Lung (tissue), 12 donors: ENCODE measurements around the gene MTA1. TPM values are rescaled to one million over a fixed set of nuclear protein-coding genes. Genes with fewer than 3 reads are reported as not detected.

Experiments
- ATAC-seq: fragments of 200-7000 bp; cut with Tn5 transposase; one replicate; pipeline ENCODE4 v1.9.1; 2020; ENCODE audit warnings: moderate number of reproducible peaks; ENCODE audit not compliant: insufficient read depth, low FRiP score
- DNase-seq, 3 donors: peaks; one replicate each; pipeline ENCODE4 v3.0.0-alpha.2; 2013 to 2017
- H3K27ac ChIP-seq, 2 donors: one replicate each; pipeline ENCODE4 v1.5.1; 2013; ENCODE audit warnings: mild to moderate bottlenecking in 2 of 2, moderate library complexity in 2 of 2, control low read depth in 1 of 2, inconsistent platforms in 1 of 2, low read depth in 1 of 2, low read length in 1 of 2
- H3K27me3 ChIP-seq, 3 donors: one replicate each; pipeline ENCODE4 v1.5.1; 2013; ENCODE audit warnings: low read length in 2 of 3; ENCODE audit not compliant: control insufficient read depth in 3 of 3, insufficient read depth in 3 of 3
- H3K36me3 ChIP-seq, 4 donors: one replicate each; pipeline ENCODE4 v1.5.1; 2013; ENCODE audit warnings: low read length in 4 of 4, mild to moderate bottlenecking in 1 of 4, moderate library complexity in 1 of 4; ENCODE audit not compliant: control insufficient read depth in 4 of 4, insufficient read depth in 4 of 4
- H3K4me1 ChIP-seq, 5 donors: one replicate each; pipeline ENCODE4 v1.5.1; 2013; ENCODE audit warnings: low read length in 5 of 5, mild to moderate bottlenecking in 2 of 5, moderate library complexity in 1 of 5; ENCODE audit not compliant: control insufficient read depth in 5 of 5, insufficient read depth in 5 of 5
- H3K4me3 ChIP-seq: one replicate; pipeline ENCODE4 v1.5.1; 2013; ENCODE audit warnings: mild to moderate bottlenecking, control low read depth, moderate library complexity
- H3K9ac ChIP-seq, 2 donors: one replicate each; pipeline ENCODE4 v1.5.1; 2013; ENCODE audit warnings: low read length in 2 of 2, control low read depth in 1 of 2; ENCODE audit not compliant: insufficient read depth in 1 of 2
- H3K9me3 ChIP-seq, 4 donors: one replicate each; pipeline ENCODE4 v1.5.1; 2013; ENCODE audit warnings: low read length in 3 of 4, mild to moderate bottlenecking in 1 of 4, moderate library complexity in 1 of 4; ENCODE audit not compliant: control insufficient read depth in 4 of 4, insufficient read depth in 3 of 4
- CTCF ChIP-seq: IDR thresholded peaks from 2 replicates; pipeline ENCODE4 v1.5.1; 2012; ENCODE audit warnings: mild to moderate bottlenecking; ENCODE audit errors: control extremely low read depth, extremely low read depth
- WGBS, 2 donors: extraction: QIAGEN DNeasy Blood & Tissue Kit; methylation state at CpG; one replicate each; pipeline ENCODE4 v1.1.7; 2013; 5-methylcytosine and 5-hydroxymethylcytosine counted together
- polyA plus RNA-seq, 2 donors: library from polyadenylated mRNA; stranded (reverse); fragments of 200-250 nt; gene quantifications; one replicate each; pipeline ENCODE4 v1.2.1, GENCODE V29; 2013
- total RNA-seq, 2 donors: library from RNA; depleted of rRNA in 1 of 2; stranded (reverse); fragments of >200 nt in 1 of 2; gene quantifications; one replicate each; pipeline ENCODE4 v1.2.1, GENCODE V29; 2014 to 2021
- donor health status: control.
- donor health status: control.
- donor health status: Bipolar disorder and iron deficiency.
- donor health status: healthy.
- donor health status: DM: yes; HTN: yes; CAD: no.

The MTA1 gene
- total and polyA plus RNA-seq, 4 donors = 40.2 to 113 (median 63.6) TPM

GRCh38 chr14:105497671-105498429 is 78.2 kb downstream of the MTA1 start:
- no peak for TF ChIP-seq CTCF
- WGBS, 2 donors = 92 to 94% methylated on average over 31 of the region's 31 CpGs
- Histone ChIP-seq H3K36me3 (peaks cover 0 to 6% (median 1%) of the 10 kb centered on the region in 4 donors), H3K9me3 (no peaks in the 10 kb centered on the region), H3K4me3 (no peak overlapping the region), H3K9ac (no peak overlapping the region), H3K27me3 (no peaks in the 10 kb centered on the region), H3K27ac (no peak overlapping the region), H3K4me1 (no peaks in the 10 kb centered on the region)
- ATAC-seq (no peak), DNase-seq (no peak)

GRCh38 chr14:105498430-105499255 is 79.0 kb downstream of the MTA1 start:
- Histone ChIP-seq H3K9me3 (no peaks in the 10 kb centered on the region), H3K27me3 (no peaks in the 10 kb centered on the region)
- WGBS, 2 donors = 92 to 96% methylated on average over 34 to 36 of the region's 36 CpGs

GRCh38 chr14:105499256-105500035 is 79.8 kb downstream of the MTA1 start:
- TF ChIP-seq CTCF = no peak
- ATAC-seq (no peak), DNase-seq (no peak)
- Histone ChIP-seq H3K9me3 (no peaks in the 10 kb centered on the region), H3K27ac (no peak overlapping the region), H3K4me1 (no peaks in the 10 kb centered on the region), H3K9ac (no peak overlapping the region), H3K27me3 (no peaks in the 10 kb centered on the region), H3K36me3 (peaks cover 0 to 6% (median 0%) of the 10 kb centered on the region in 4 donors), H3K4me3 (no peak overlapping the region)
- WGBS, 2 donors = 84 to 89% methylated on average over 26 to 27 of the region's 27 CpGs

More at GRCh38 chr14:105498430-105499255, 79.0 kb downstream of the MTA1 start:
- ATAC-seq (no peak), DNase-seq (no peak)
- no peak overlapping the region for H3K27ac ChIP-seq
- no peak for TF ChIP-seq CTCF
- H3K4me1 ChIP-seq = no peaks in the 10 kb centered on the region
- peaks cover 0 to 6% (median 0%) of the 10 kb centered on the region in 4 donors for H3K36me3 ChIP-seq
- no peak overlapping the region for H3K9ac ChIP-seq
- no peak overlapping the region for H3K4me3 ChIP-seq
